Astrocyte of the cerebellum (primary cell): ENCODE data around the gene CSTPP1.

Experiments
- DNase-seq: peaks from one replicate; pipeline ENCODE4 v3.0.0-alpha.2; 2011; ENCODE audit warnings: low read depth
- H3K4me3 ChIP-seq: 2 replicates; pipeline ENCODE4 v1.5.1; 2011; ENCODE audit warnings: mild to moderate bottlenecking, low read depth, low read length, moderate library complexity
- CTCF ChIP-seq: IDR thresholded peaks from 2 replicates; pipeline ENCODE4 v1.5.1; 2012; ENCODE audit warnings: low read length, low read depth, moderate library complexity, mild to moderate bottlenecking; ENCODE audit errors: missing control alignments
- in situ Hi-C: cut with HindIII; loops from 2 replicates; pipeline ENCODE4 v1.10.0; 2017; ENCODE audit warnings: low sequenced_read_pairs

CSTPP1 gene

GRCh38 chr11:47005441-47005840 is 68.9 kb downstream of the CSTPP1 start:
- in situ Hi-C loops: no loop called here
- no peak for TF ChIP-seq CTCF
- DNase-seq: no peak
- H3K4me3 ChIP-seq: no peak overlapping the region

DNA sequence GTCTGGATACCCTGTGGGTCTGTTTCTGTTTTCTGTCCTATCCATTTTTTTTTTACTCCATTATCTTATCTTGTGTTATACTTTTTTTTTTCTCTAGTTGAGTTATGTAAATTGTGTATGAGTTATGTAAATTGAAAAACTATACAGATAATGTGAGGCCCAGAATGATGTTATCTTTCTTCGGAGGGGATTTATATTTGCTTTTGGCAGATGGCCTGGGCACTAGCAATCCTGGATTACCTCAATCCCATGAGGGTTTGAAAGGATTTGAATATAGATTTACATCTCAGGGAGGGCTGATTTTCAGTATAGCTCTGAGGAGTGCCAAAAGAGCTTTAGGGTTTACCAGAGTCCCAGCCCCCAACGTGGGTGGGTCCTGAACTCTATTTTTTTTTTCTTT is 71.0 kb downstream of the CSTPP1 start:
- no peak for DNase-seq
- TF ChIP-seq CTCF: no peak
- in situ Hi-C loops: no loop called here
- no peak overlapping the region for H3K4me3 ChIP-seq

DNA sequence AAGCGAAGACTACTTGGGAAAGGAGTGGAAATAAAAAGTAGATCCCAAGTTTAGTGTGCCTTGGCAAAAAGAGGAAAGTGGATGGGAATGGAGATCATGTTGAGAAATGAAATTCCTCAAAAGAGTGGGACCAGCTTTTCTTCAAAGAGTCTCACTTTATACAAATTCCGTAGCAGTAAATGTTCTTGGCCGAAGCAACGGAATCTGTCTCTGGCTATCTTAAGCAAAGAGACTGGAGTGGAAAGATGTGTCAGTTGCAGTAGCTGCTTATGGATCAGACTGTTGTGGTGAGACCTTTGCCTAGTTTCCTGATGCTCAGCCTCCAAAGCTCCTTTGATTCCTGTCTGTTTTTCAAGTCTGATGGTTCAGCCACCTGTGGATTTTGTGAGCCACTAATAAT is 73.6 kb downstream of the CSTPP1 start:
- TF ChIP-seq CTCF: no peak
- H3K4me3 ChIP-seq: no peak overlapping the region
- in situ Hi-C loops: no loop called here
- no peak for DNase-seq

DNA sequence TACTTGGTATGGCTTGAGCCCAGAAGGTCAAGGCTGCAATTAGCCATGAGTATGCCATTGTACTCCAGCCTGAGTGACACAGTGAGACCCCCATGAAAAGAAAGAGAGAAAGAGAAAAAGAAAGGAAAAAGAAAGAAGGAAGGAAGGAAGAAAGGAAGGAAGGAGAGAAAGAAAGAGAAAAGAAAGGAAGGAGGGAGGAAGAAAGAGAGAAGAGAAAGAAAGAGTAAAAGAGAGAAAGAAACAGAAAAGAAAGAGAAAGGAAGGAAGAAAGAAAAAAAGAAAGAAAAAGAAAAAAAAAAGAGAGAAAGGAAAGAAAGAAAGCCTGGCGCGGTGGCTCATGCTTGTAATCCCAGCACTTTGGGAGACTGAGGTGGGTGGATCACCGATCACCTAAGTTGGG is 77.5 kb downstream of the CSTPP1 start:
- DNase-seq: no peak
- in situ Hi-C loops: no loop called here

GRCh38 chr11:47018637-47019036 is 82.1 kb downstream of the CSTPP1 start:
- in situ Hi-C loops: no loop called here
- TF ChIP-seq CTCF: no peak
- no peak overlapping the region for H3K4me3 ChIP-seq
- DNase-seq: no peak

More for the DNA sequence above, 77.5 kb downstream of the CSTPP1 start:
- TF ChIP-seq CTCF: no peak
- no peak overlapping the region for H3K4me3 ChIP-seq

GRCh38 chr11:47020793-47021526 is 84.4 kb downstream of the CSTPP1 start:
- in situ Hi-C loops: no loop called here
- H3K4me3 ChIP-seq: no peak overlapping the region
- no peak for DNase-seq
- no peak for TF ChIP-seq CTCF
